SK-N-SH (cell line): ENCODE data around the gene WDFY2. TPM values are rescaled to one million over a fixed set of nuclear protein-coding genes. Genes with fewer than 3 reads are reported as not detected.
A peak's percentile ranks its signal among the peaks of the same experiment; 100 is the strongest.

Experiments
- CTCF ChIA-PET: fragments of 300-600, 350-600 bp; formaldehyde crosslinking; extraction: SDS; loops from one replicate; lab custom pipeline; 2021; lab: Yijun Ruan, JAX
- POLR2A ChIA-PET: fragments of 350-600 bp; sonication (Branson Sonifier 250); formaldehyde crosslinking; extraction: SDS; loops from one replicate; lab custom pipeline; 2020; ENCODE audit warnings: antibody characterized with exemption, inconsistent platforms; lab: Yijun Ruan, JAX
- DNase-seq: peaks from one replicate; pipeline ENCODE4 v3.0.0; 2012
- H2AFZ ChIP-seq: fragments of 200-600 bp; sonication (generic); 2 replicates; pipeline ENCODE4 v1.8.1; 2016; ENCODE audit warnings: antibody characterized with exemption, mild to moderate bottlenecking, low read depth
- H3F3A ChIP-seq: fragments of 200-600 bp; sonication (generic); replicated peaks from 2 replicates; pipeline ENCODE3; 2016; ENCODE audit warnings: antibody characterized with exemption, mild to moderate bottlenecking; ENCODE audit not compliant: insufficient read depth
- H3K27ac ChIP-seq, 2 experiments: fragments of 200-500 bp in 1 of 2; fragments of 200-600 bp in 1 of 2; sonication (Bioruptor generic) in 1 of 2; sonication (generic), shearing (Covaris generic) in 1 of 2; 2 replicates each; pipeline versions ENCODE4 v1.5.1 to v1.6.1; 2014 to 2016; ENCODE audit warnings: low read depth in 2 of 2, inconsistent platforms in 1 of 2, low read length in 1 of 2, mild to moderate bottlenecking in 1 of 2, mixed read lengths in 1 of 2
- H3K27me3 ChIP-seq: fragments of 200-600 bp; sonication (generic), shearing (Covaris generic); 2 replicates; pipeline ENCODE4 v1.6.1; 2016; ENCODE audit warnings: mixed run types; ENCODE audit not compliant: insufficient read depth
- H3K36me3 ChIP-seq, 2 experiments: fragments of 200-500 bp in 1 of 2; fragments of 200-600 bp in 1 of 2; sonication (Bioruptor generic) in 1 of 2; sonication (generic) in 1 of 2; replicated peaks in 1 of 2; 2 replicates each; pipeline versions ENCODE3 to v1.5.1; 2014 to 2016; ENCODE audit warnings: low read length in 1 of 2, mild to moderate bottlenecking in 1 of 2; ENCODE audit not compliant: insufficient read depth in 2 of 2, control insufficient read depth in 1 of 2
- H3K4me1 ChIP-seq, 2 experiments: fragments of 200-500 bp in 1 of 2; fragments of 200-600 bp in 1 of 2; sonication (Bioruptor generic) in 1 of 2; sonication (generic), shearing (Covaris generic) in 1 of 2; 2 replicates each; pipeline versions ENCODE4 v1.5.1 to v1.6.1; 2014 to 2016; ENCODE audit warnings: low read depth in 1 of 2, low read length in 1 of 2, mixed run types in 1 of 2; ENCODE audit not compliant: insufficient read depth in 2 of 2, control insufficient read depth in 1 of 2
- H3K4me2 ChIP-seq: fragments of 200-600 bp; sonication (generic), shearing (Covaris generic); 2 replicates; pipeline ENCODE4 v1.6.1; 2017; ENCODE audit warnings: mixed run types
- H3K4me3 ChIP-seq, 2 experiments: fragments of 200-500 bp in 1 of 2; fragments of 200-600 bp in 1 of 2; sonication (Bioruptor generic) in 1 of 2; sonication (generic), shearing (Covaris generic) in 1 of 2; 2 replicates each; pipeline versions ENCODE4 v1.5.1 to v1.8.1; 2014 to 2016; ENCODE audit warnings: low read depth in 2 of 2, inconsistent platforms in 1 of 2, low read length in 1 of 2, mild to moderate bottlenecking in 1 of 2, mixed read lengths in 1 of 2, moderate library complexity in 1 of 2
- H3K79me2 ChIP-seq: fragments of 200-600 bp; sonication (generic); 2 replicates; pipeline ENCODE4 v1.8.1; 2017; ENCODE audit warnings: mild to moderate bottlenecking; ENCODE audit not compliant: insufficient read depth
- H3K9ac ChIP-seq: fragments of 200-600 bp; sonication (generic); 2 replicates; pipeline ENCODE4 v1.6.1; 2017; ENCODE audit warnings: mixed run types
- H3K9me2 ChIP-seq: fragments of 200-600 bp; sonication (generic); 2 replicates; pipeline ENCODE4 v1.6.1; 2017; ENCODE audit warnings: mixed run types
- H3K9me3 ChIP-seq: fragments of 200-600 bp; sonication (generic); 2 replicates; pipeline ENCODE4 v1.6.1; 2017; ENCODE audit warnings: mixed run types, mild to moderate bottlenecking, moderate library complexity
- H4K20me1 ChIP-seq: fragments of 200-600 bp; sonication (generic); 2 replicates; pipeline ENCODE4 v1.6.1; 2017; ENCODE audit warnings: mild to moderate bottlenecking, mixed run types; ENCODE audit not compliant: insufficient read depth
- CHD2 ChIP-seq: fragments of 150-350 bp; IDR thresholded peaks from 2 replicates; pipeline ENCODE4 v1.6.1; 2018; ENCODE audit warnings: low read length; ENCODE audit not compliant: partially characterized antibody
- ELF1 ChIP-seq: IDR thresholded peaks from 2 replicates; pipeline ENCODE4 v1.4.0; 2012
- EZH2phosphoT487 ChIP-seq: fragments of 200-600 bp; sonication (generic); IDR thresholded peaks from 2 replicates; pipeline ENCODE4 v1.6.1; 2017; ENCODE audit warnings: low read depth, mixed run types, mild to moderate bottlenecking, antibody characterized with exemption, moderate library complexity, borderline replicate concordance
- FOXJ3 ChIP-seq: sonication (generic); formaldehyde crosslinking; IDR thresholded peaks from 2 replicates; pipeline ENCODE4 v1.5.1; 2020; ENCODE audit warnings: mild to moderate bottlenecking, missing genetic modification reagents
- FOXM1 ChIP-seq: IDR thresholded peaks from 2 replicates; pipeline ENCODE4 v1.4.0; 2012; ENCODE audit warnings: low read depth, mild to moderate bottlenecking
- GABPA ChIP-seq: IDR thresholded peaks from 2 replicates; pipeline ENCODE4 v1.4.0; 2012; ENCODE audit warnings: low read depth, mild to moderate bottlenecking
- GATA2 ChIP-seq: sonication (generic); formaldehyde crosslinking; IDR thresholded peaks from 2 replicates; pipeline ENCODE4 v1.5.0; 2020; ENCODE audit warnings: mild to moderate bottlenecking, missing genetic modification reagents
- JUND ChIP-seq: IDR thresholded peaks from 2 replicates; pipeline ENCODE4 v1.4.0; 2012
- MEF2A ChIP-seq: IDR thresholded peaks from 2 replicates; pipeline ENCODE4 v1.4.0; 2012; ENCODE audit warnings: low read depth, borderline replicate concordance
- NFIC ChIP-seq: IDR thresholded peaks from 2 replicates; pipeline ENCODE4 v1.4.0; 2012; ENCODE audit warnings: borderline replicate concordance
- NRF1 ChIP-seq: IDR thresholded peaks from 2 replicates; pipeline ENCODE4 v1.6.1; 2012; ENCODE audit warnings: low read depth, mild to moderate bottlenecking, low read length
- RAD21 ChIP-seq: IDR thresholded peaks from 2 replicates; pipeline ENCODE4 v1.6.1; 2012; ENCODE audit warnings: mild to moderate bottlenecking, low read length
- RFX5 ChIP-seq: IDR thresholded peaks from 2 replicates; pipeline ENCODE4 v1.6.1; 2012; ENCODE audit warnings: mild to moderate bottlenecking, improper control_type of control experiment, low read length
- RXRA ChIP-seq: IDR thresholded peaks from 2 replicates; pipeline ENCODE4 v1.4.0; 2012; ENCODE audit warnings: low read depth, mild to moderate bottlenecking, borderline replicate concordance
- SMC3 ChIP-seq: IDR thresholded peaks from 2 replicates; pipeline ENCODE4 v1.6.1; 2012; ENCODE audit warnings: low read depth, low read length, improper control_type of control experiment
- TCF12 ChIP-seq: IDR thresholded peaks from 2 replicates; pipeline ENCODE4 v1.4.0; 2012
- TEAD4 ChIP-seq: IDR thresholded peaks from 2 replicates; pipeline ENCODE4 v1.4.0; 2012; ENCODE audit warnings: mild to moderate bottlenecking, borderline replicate concordance; ENCODE audit not compliant: insufficient read depth
- WGBS: methylation state at CpG from one replicate; pipeline ENCODE4 v1.1.6; 2017; ENCODE audit warnings: low lambda C conversion rate; 5-methylcytosine and 5-hydroxymethylcytosine counted together
- polyA plus RNA-seq, 3 experiments: library from polyadenylated mRNA; depleted of rRNA; stranded (reverse); fragments of >200 nt; gene quantifications; 2 replicates each; pipeline ENCODE4 v1.2.3, GENCODE V29; 2012
- TF ChIP-seq, protein P1 (sequence below): IDR thresholded peaks from 2 replicates; pipeline ENCODE4 v1.4.0; 2012; ENCODE audit warnings: low read depth, borderline replicate concordance
- TF ChIP-seq, protein P2 (sequence below): fragments of 150-350 bp; IDR thresholded peaks from 2 replicates; pipeline ENCODE4 v1.6.1; 2017; ENCODE audit warnings: antibody characterized with exemption, low read length, low read depth, borderline replicate concordance
- TF ChIP-seq, protein P3 (sequence below): IDR thresholded peaks from 2 replicates; pipeline ENCODE4 v1.4.0; 2012; ENCODE audit warnings: low read depth, borderline replicate concordance
- TF ChIP-seq, protein P4 (sequence below): IDR thresholded peaks from 2 replicates; pipeline ENCODE4 v1.6.1; 2012; ENCODE audit warnings: mild to moderate bottlenecking, low read depth, low read length, moderate library complexity

Gene WDFY2
- polyA plus RNA-seq, 1 of the 3 experiments (the other 2 are of a cell fraction) = 4.1 TPM

DNA sequence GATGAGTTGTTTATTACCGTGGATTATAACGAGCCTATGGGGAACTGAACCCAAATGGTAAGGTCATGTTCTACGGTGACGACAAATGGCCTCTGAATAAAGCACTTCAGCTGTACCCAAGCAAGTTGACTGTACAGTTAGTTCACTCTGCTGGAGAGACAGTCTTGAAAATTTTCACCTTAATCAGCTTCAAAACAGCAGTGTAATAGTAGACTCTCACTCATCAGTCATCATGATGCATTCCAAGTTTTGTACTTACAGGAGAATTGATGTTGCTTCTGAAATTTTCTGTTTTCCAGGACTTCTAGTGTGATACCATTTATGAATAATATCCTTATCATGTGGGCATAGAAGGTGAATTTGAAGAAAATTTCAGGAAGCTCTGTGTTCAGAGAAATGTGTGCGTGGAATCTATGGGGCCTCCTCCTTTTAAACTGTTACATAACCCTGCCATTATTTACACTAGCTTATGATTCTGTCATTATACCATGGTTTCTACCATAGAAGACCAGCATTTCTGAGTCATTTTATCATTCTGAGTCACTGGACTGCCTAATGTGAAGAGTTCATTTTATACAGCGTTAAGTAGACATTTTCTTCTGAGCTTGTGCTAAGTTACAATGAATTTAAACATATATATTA is 96.9 kb downstream of the WDFY2 start (continued):
- no peak for TF ChIP-seq RFX5
- TF ChIP-seq EZH2phosphoT487 = no peak
- no peak for TF ChIP-seq GATA2 (CRISPR knock-in tag)
- TF ChIP-seq CHD2 = no peak
- no peak for TF ChIP-seq GABPA
- TF ChIP-seq RXRA = 0 out of 2 replicates have a peak, but pooled peaks have one; percentile 27
- TF ChIP-seq FOXM1 = no peak
- TF ChIP-seq JUND = peak; percentile 67
- TF ChIP-seq FOXJ3 (CRISPR knock-in tag) = no peak
- TF ChIP-seq NRF1 = no peak
- TF ChIP-seq, protein P1, sequence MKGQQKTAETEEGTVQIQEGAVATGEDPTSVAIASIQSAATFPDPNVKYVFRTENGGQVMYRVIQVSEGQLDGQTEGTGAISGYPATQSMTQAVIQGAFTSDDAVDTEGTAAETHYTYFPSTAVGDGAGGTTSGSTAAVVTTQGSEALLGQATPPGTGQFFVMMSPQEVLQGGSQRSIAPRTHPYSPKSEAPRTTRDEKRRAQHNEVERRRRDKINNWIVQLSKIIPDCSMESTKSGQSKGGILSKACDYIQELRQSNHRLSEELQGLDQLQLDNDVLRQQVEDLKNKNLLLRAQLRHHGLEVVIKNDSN = no peak
- TF ChIP-seq, protein P2, sequence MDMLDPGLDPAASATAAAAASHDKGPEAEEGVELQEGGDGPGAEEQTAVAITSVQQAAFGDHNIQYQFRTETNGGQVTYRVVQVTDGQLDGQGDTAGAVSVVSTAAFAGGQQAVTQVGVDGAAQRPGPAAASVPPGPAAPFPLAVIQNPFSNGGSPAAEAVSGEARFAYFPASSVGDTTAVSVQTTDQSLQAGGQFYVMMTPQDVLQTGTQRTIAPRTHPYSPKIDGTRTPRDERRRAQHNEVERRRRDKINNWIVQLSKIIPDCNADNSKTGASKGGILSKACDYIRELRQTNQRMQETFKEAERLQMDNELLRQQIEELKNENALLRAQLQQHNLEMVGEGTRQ = no peak
- no peak for TF ChIP-seq TEAD4
- TF ChIP-seq, protein P3, sequence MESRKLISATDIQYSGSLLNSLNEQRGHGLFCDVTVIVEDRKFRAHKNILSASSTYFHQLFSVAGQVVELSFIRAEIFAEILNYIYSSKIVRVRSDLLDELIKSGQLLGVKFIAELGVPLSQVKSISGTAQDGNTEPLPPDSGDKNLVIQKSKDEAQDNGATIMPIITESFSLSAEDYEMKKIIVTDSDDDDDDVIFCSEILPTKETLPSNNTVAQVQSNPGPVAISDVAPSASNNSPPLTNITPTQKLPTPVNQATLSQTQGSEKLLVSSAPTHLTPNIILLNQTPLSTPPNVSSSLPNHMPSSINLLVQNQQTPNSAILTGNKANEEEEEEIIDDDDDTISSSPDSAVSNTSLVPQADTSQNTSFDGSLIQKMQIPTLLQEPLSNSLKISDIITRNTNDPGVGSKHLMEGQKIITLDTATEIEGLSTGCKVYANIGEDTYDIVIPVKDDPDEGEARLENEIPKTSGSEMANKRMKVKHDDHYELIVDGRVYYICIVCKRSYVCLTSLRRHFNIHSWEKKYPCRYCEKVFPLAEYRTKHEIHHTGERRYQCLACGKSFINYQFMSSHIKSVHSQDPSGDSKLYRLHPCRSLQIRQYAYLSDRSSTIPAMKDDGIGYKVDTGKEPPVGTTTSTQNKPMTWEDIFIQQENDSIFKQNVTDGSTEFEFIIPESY = no peak
- TF ChIP-seq RAD21 = no peak

DNA sequence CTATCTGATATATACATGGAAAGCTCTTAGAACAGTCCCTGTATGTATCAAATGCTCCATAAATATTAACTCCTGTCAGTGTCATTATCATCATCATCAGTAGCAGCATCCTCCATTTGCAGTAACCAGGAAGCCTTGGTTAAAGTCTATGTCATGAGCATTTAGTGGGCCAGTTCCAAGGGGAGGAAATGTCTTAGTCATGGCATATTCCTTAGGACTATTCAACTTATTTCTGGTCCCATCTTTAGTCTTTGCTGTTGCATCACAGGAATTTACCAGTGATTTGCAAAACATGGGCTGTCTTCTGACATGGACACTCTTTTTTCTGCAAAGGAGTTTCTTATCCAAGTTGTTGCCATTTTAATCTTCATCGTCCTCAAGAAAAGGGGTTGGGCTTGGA is 98.4 kb downstream of the WDFY2 start:
- 100% methylated on average over 1 of the region's 1 CpG for WGBS
- TF ChIP-seq ELF1 (no peak), CHD2 (no peak), RAD21 (no peak), SMC3 (no peak), RFX5 (no peak), NFIC (no peak), TCF12 (no peak), MEF2A (no peak), GABPA (no peak)
- TF ChIP-seq, protein P1 = no peak
- TF ChIP-seq, protein P4, sequence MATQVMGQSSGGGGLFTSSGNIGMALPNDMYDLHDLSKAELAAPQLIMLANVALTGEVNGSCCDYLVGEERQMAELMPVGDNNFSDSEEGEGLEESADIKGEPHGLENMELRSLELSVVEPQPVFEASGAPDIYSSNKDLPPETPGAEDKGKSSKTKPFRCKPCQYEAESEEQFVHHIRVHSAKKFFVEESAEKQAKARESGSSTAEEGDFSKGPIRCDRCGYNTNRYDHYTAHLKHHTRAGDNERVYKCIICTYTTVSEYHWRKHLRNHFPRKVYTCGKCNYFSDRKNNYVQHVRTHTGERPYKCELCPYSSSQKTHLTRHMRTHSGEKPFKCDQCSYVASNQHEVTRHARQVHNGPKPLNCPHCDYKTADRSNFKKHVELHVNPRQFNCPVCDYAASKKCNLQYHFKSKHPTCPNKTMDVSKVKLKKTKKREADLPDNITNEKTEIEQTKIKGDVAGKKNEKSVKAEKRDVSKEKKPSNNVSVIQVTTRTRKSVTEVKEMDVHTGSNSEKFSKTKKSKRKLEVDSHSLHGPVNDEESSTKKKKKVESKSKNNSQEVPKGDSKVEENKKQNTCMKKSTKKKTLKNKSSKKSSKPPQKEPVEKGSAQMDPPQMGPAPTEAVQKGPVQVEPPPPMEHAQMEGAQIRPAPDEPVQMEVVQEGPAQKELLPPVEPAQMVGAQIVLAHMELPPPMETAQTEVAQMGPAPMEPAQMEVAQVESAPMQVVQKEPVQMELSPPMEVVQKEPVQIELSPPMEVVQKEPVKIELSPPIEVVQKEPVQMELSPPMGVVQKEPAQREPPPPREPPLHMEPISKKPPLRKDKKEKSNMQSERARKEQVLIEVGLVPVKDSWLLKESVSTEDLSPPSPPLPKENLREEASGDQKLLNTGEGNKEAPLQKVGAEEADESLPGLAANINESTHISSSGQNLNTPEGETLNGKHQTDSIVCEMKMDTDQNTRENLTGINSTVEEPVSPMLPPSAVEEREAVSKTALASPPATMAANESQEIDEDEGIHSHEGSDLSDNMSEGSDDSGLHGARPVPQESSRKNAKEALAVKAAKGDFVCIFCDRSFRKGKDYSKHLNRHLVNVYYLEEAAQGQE = no peak
- TF ChIP-seq, protein P3 = no peak

More for the DNA sequence above, 98.4 kb downstream of the WDFY2 start:
- ChIA-PET POLR2A (no interaction called here), CTCF (no interaction called here)
- Histone ChIP-seq H4K20me1 (no peaks in the 10 kb centered on the region), H3F3A (peaks cover 6% of the 10 kb centered on the region), H3K9me2 (no peaks in the 10 kb centered on the region), H3K9ac (no peak overlapping the region), H3K27ac (no peak overlapping the region), H3K36me3 (peaks cover 5 to 8% of the 10 kb centered on the region in 2 experiments), H2AFZ (no peak overlapping the region), H3K9me3 (no peaks in the 10 kb centered on the region), H3K79me2 (peaks cover 36% of the 10 kb centered on the region), H3K4me3 (no peak overlapping the region), H3K27me3 (no peaks in the 10 kb centered on the region), H3K4me2 (no peak overlapping the region), H3K4me1 (peaks cover 3 to 18% of the 10 kb centered on the region in 2 experiments; a peak in 3 of 4 replicates)
- no peak for DNase-seq
